Omental fat pad (tissue), 4 donors: ENCODE data around the gene ZNF678. TPM values are rescaled to one million over a fixed set of nuclear protein-coding genes. Genes with fewer than 3 reads are reported as not detected.

Experiments
- ATAC-seq: fragments of 150-250 bp; one replicate; pipeline ENCODE4 v1.9.1; 2016; ENCODE audit warnings: mild to moderate bottlenecking, moderate library complexity; ENCODE audit not compliant: low FRiP score
- DNase-seq: peaks from one replicate; pipeline ENCODE4 v3.0.0-alpha.2; 2019; ENCODE audit warnings: low spot score
- CTCF ChIP-seq, 3 donors: fragments of 450-650 bp; IDR thresholded peaks; one replicate each; pipeline ENCODE4 v1.5.1; 2016 to 2017; ENCODE audit warnings: antibody characterized with exemption in 3 of 3, mild to moderate bottlenecking in 3 of 3, moderate library complexity in 2 of 3
- total RNA-seq, 4 donors: library from RNA; depleted of rRNA; stranded (reverse); fragments of >200 nt; gene quantifications; one replicate each; pipeline ENCODE4 v1.1.0, GENCODE V29; 2016

ZNF678 gene
- total RNA-seq, 4 donors from 2014 or later, result 4.9 to 9.9 (median 6.4) TPM

GRCh38 chr1:227632325-227632724 lies 69.0 kb downstream of the ZNF678 start:
- DNase-seq (no peak), ATAC-seq (no peak)
- TF ChIP-seq CTCF (IDR thresholded peaks at IDR 0.05), result no peak

GRCh38 chr1:227635596-227635995 lies 72.2 kb downstream of the ZNF678 start:
- ATAC-seq (no peak), DNase-seq (no peak)
- TF ChIP-seq CTCF (IDR thresholded peaks at IDR 0.05), result no peak

GRCh38 chr1:227654431-227654830 lies 91.1 kb downstream of the ZNF678 start:
- ATAC-seq, result no peak
- DNase-seq, result no peak
- TF ChIP-seq CTCF (IDR thresholded peaks at IDR 0.05), result no peak

GRCh38 chr1:227654858-227655752 lies 91.7 kb downstream of the ZNF678 start:
- ATAC-seq (no peak), DNase-seq (no peak)
- TF ChIP-seq CTCF (IDR thresholded peaks at IDR 0.05), result no peak

GRCh38 chr1:227661495-227661894 lies 98.1 kb downstream of the ZNF678 start:
- no peak for TF ChIP-seq CTCF (IDR thresholded peaks at IDR 0.05)
- ATAC-seq (no peak), DNase-seq (no peak)

- TF ChIP-seq CTCF (IDR thresholded peaks at IDR 0.05), result no peak
- DNase-seq, result no peak
These were observed 99.6 kb downstream of the ZNF678 start for GRCh38 chr1:227662933-227663332.

GRCh38 chr1:227666286-227666685 lies 102.9 kb downstream of the ZNF678 start:
- DNase-seq (no peak), ATAC-seq (no peak)
- no peak for TF ChIP-seq CTCF (IDR thresholded peaks at IDR 0.05)

More at GRCh38 chr1:227662933-227663332, 99.6 kb downstream of the ZNF678 start:
- ATAC-seq, result no peak
